ENCODE results near the gene P2RY12.

P2RY12 gene

GRCh38 chr3:151307131-151307530 lies 77.4 kb downstream of the P2RY12 start:
- DNase-seq (ENCODE audit: low read depth): no peak

GRCh38 chr3:151306168-151306810 lies 78.3 kb downstream of the P2RY12 start:
- no peak for DNase-seq (ENCODE audit: low read depth)

GRCh38 chr3:151305775-151306151 lies 78.8 kb downstream of the P2RY12 start:
- DNase-seq (ENCODE audit: low read depth): no peak

GRCh38 chr3:151305060-151305774 lies 79.3 kb downstream of the P2RY12 start:
- DNase-seq (ENCODE audit: low read depth): peak; percentile 99

GRCh38 chr3:151303751-151304150 lies 80.8 kb downstream of the P2RY12 start:
- no peak for DNase-seq (ENCODE audit: low read depth)

- DNase-seq (ENCODE audit: low read depth): peak; percentile 90
These were observed 82.8 kb downstream of the P2RY12 start for GRCh38 chr3:151301787-151302186.

GRCh38 chr3:151300539-151300938 lies 84.0 kb downstream of the P2RY12 start:
- no peak for DNase-seq (ENCODE audit: low read depth)

GRCh38 chr3:151299006-151299405 lies 85.5 kb downstream of the P2RY12 start:
- no peak for DNase-seq (ENCODE audit: low read depth)

- no peak for DNase-seq (ENCODE audit: low read depth)
These were observed 87.1 kb downstream of the P2RY12 start for GRCh38 chr3:151297429-151297828.

GRCh38 chr3:151296226-151296625 lies 88.3 kb downstream of the P2RY12 start:
- no peak for DNase-seq (ENCODE audit: low read depth)

GRCh38 chr3:151293127-151293526 lies 91.4 kb downstream of the P2RY12 start:
- DNase-seq (ENCODE audit: low read depth): no peak

- peak; percentile 62 for DNase-seq (ENCODE audit: low read depth)
These were observed 93.9 kb downstream of the P2RY12 start for GRCh38 chr3:151290673-151291072.

GRCh38 chr3:151289445-151289844 lies 95.1 kb downstream of the P2RY12 start:
- DNase-seq (ENCODE audit: low read depth): no peak
